GM18867 (cell line): ENCODE measurements around the gene COL4A5.
A peak's percentile ranks its signal among the peaks of the same experiment; 100 is the strongest.
"Not testable (repeated sequence)": the region's sequence is repeated elsewhere in the genome, so short reads cannot be mapped to it uniquely, and the experiment has no call there.

Source experiments
- ATAC-seq: cut with Tn5 transposase; IDR thresholded peaks from one replicate; pipeline ENCODE4 v1.9.1; 2021; ENCODE audit warnings: mild to moderate bottlenecking, moderate library complexity; ENCODE audit not compliant: unreplicated experiment

COL4A5 gene

GRCh38 chrX:108439426-108439942 lies at the start of gene COL4A5:
Gene COL4A5, plus strand, starts transcription at chrX:108439838. Its CDS starts 288 bp downstream, at chrX:108440126.
- ATAC-seq = peak; percentile 56

- ATAC-seq = not testable (repeated sequence)
Observed at GRCh38 chrX:108390976-108391717, 48.5 kb upstream of the COL4A5 start.

GRCh38 chrX:108396188-108396891 lies 43.3 kb upstream of the COL4A5 start:
- ATAC-seq = no peak

GRCh38 chrX:108396986-108397385 lies 42.7 kb upstream of the COL4A5 start:
- ATAC-seq = no peak

- no peak for ATAC-seq
Observed at GRCh38 chrX:108397627-108398391, 41.8 kb upstream of the COL4A5 start.

- ATAC-seq = no peak
Observed at GRCh38 chrX:108399418-108400165, 40.0 kb upstream of the COL4A5 start.

- no peak for ATAC-seq
Observed at GRCh38 chrX:108412783-108413182, 26.9 kb upstream of the COL4A5 start.

GRCh38 chrX:108415146-108415545 lies 24.5 kb upstream of the COL4A5 start:
- ATAC-seq = no peak

- no peak for ATAC-seq
Observed at GRCh38 chrX:108415891-108416290, 23.7 kb upstream of the COL4A5 start.

GRCh38 chrX:108417257-108417656 lies 22.4 kb upstream of the COL4A5 start:
- ATAC-seq = peak; percentile 87

- no peak for ATAC-seq
Observed at GRCh38 chrX:108419401-108419800, 20.2 kb upstream of the COL4A5 start.

- ATAC-seq = no peak
Observed at GRCh38 chrX:108420481-108420880, 19.2 kb upstream of the COL4A5 start.

- no peak for ATAC-seq
Observed at GRCh38 chrX:108426262-108426661, 13.4 kb upstream of the COL4A5 start.

- no peak for ATAC-seq
Observed at GRCh38 chrX:108435261-108435660, 4.4 kb upstream of the COL4A5 start.

- no peak for ATAC-seq
Observed at GRCh38 chrX:108437349-108438109, 2.1 kb upstream of the COL4A5 start.

GRCh38 chrX:108438110-108438623 lies 1.5 kb upstream of the COL4A5 start, which contains the start of gene COL4A6:
Gene COL4A6, minus strand, starts transcription at chrX:108438422. Its CDS starts 226 bp downstream, at chrX:108438196.
- no peak for ATAC-seq

GRCh38 chrX:108439961-108440696 lies 491 bp downstream of the COL4A5 start:
- peak; percentile 32 for ATAC-seq

- no peak for ATAC-seq
Observed at GRCh38 chrX:108442901-108443464, 3.3 kb downstream of the COL4A5 start.
